Body of pancreas (tissue), 4 donors: ENCODE data around the gene COBLL1. TPM values are rescaled to one million over a fixed set of nuclear protein-coding genes. Genes with fewer than 3 reads are reported as not detected.

Source experiments
- ATAC-seq: fragments of 150-250 bp; one replicate; pipeline ENCODE4 v1.9.1; 2016
- DNase-seq, 4 donors: peaks; one replicate each; pipeline ENCODE4 v3.0.0-alpha.2; 2019
- H3K27ac ChIP-seq, 4 donors: fragments of 200-600 bp; sonication (generic); 1 replicate in 3 of 4; 2 replicates in 1 of 4; pipeline versions ENCODE4 v1.5.1 to v1.6.1; 2016 to 2019; ENCODE audit warnings: mild to moderate bottlenecking in 1 of 4, mixed read lengths in 1 of 4, moderate library complexity in 1 of 4
- H3K27me3 ChIP-seq, 2 donors: fragments of 200-600 bp; sonication (generic); one replicate each; pipeline ENCODE4 v1.6.0; 2016; ENCODE audit warnings: mild to moderate bottlenecking in 1 of 2
- H3K36me3 ChIP-seq, 2 donors: fragments of 200-600 bp; sonication (generic); replicated peaks in 1 of 2; 2 replicates each; pipeline ENCODE4 v1.5.1; 2016; ENCODE audit warnings: low read depth in 2 of 2; ENCODE audit not compliant: insufficient read depth in 1 of 2
- H3K4me1 ChIP-seq: fragments of 200-600 bp; sonication (generic); one replicate; pipeline ENCODE4 v1.6.0; 2016
- H3K4me3 ChIP-seq, 2 donors: fragments of 200-600 bp; sonication (generic); 1 replicate in 1 of 2; 2 replicates in 1 of 2; pipeline ENCODE4 v1.5.1; 2016 to 2019
- H3K9me3 ChIP-seq, 3 donors: fragments of 200-600 bp; sonication (generic); 1 replicate in 2 of 3; 2 replicates in 1 of 3; pipeline ENCODE4 v1.5.1; 2016
- POLR2A ChIP-seq, 3 donors: fragments of 450-650 bp; IDR thresholded peaks; one replicate each; pipeline ENCODE4 v1.6.1; 2016; ENCODE audit warnings: antibody characterized with exemption in 3 of 3, mild to moderate bottlenecking in 2 of 3
- WGBS, 2 donors: methylation state at CpG; one replicate each; pipeline ENCODE4 v1.1.5; 2017; 5-methylcytosine and 5-hydroxymethylcytosine counted together
- intact Hi-C: fragments of 100-400 bp; cut with DNase I; formaldehyde crosslinking; loops from one replicate; pipeline ENCODE4 v1.15.1; 2023
- total RNA-seq, 2 donors: library from RNA; depleted of rRNA; stranded (reverse); fragments of >200 nt; gene quantifications; one replicate each; pipeline ENCODE4 v1.1.0, GENCODE V29; 2016
- TF ChIP-seq, protein P1 (sequence below), 7 experiments: fragments of 450-650 bp in 4 of 7; fragments of 200-600 bp in 3 of 7; sonication (generic) in 3 of 7; IDR thresholded peaks; one replicate each; pipeline ENCODE4 v1.5.1; 2016 to 2019; ENCODE audit warnings: antibody characterized with exemption in 7 of 7

The COBLL1 gene
- total RNA-seq, 2 donors from 2014 or later, result 104 to 140 TPM

DNA sequence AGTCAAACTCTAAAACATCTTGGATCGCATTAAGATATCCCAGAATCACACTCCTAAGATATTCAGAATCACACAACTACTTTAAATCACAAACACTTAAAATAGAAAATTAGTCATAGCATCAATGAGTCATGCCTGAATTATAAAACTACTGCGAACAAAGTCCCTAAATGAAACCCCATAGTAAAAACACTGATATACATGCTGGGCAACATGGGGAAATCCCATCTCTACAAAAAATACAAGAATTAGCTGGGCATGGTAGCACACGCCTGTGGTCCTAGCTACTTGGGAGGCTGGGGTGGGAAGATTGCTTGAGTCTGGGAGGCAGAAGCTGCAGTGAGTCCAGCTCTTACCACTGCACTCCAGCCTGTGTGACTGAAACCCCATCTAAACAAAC is 101.7 kb downstream of the COBLL1 start:
- no peak for DNase-seq
- TF ChIP-seq POLR2A (IDR thresholded peaks at IDR 0.05), result no peak
- TF ChIP-seq, protein P1, sequence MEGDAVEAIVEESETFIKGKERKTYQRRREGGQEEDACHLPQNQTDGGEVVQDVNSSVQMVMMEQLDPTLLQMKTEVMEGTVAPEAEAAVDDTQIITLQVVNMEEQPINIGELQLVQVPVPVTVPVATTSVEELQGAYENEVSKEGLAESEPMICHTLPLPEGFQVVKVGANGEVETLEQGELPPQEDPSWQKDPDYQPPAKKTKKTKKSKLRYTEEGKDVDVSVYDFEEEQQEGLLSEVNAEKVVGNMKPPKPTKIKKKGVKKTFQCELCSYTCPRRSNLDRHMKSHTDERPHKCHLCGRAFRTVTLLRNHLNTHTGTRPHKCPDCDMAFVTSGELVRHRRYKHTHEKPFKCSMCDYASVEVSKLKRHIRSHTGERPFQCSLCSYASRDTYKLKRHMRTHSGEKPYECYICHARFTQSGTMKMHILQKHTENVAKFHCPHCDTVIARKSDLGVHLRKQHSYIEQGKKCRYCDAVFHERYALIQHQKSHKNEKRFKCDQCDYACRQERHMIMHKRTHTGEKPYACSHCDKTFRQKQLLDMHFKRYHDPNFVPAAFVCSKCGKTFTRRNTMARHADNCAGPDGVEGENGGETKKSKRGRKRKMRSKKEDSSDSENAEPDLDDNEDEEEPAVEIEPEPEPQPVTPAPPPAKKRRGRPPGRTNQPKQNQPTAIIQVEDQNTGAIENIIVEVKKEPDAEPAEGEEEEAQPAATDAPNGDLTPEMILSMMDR (IDR thresholded peaks at IDR 0.05), result no peak
- peak; percentile 68 for ATAC-seq
- H3K36me3 ChIP-seq, result no peaks in the 10 kb centered on the region
- WGBS, 2 donors, result 39 to 55% methylated on average over 3 of the region's 3 CpGs
- H3K9me3 ChIP-seq, result no peaks in the 10 kb centered on the region
- H3K27ac ChIP-seq, result peak overlapping the region; percentile 36 to 63 (median 56)
- H3K4me1 ChIP-seq, result peaks cover 55% of the 10 kb centered on the region
- H3K27me3 ChIP-seq, result no peaks in the 10 kb centered on the region
- intact Hi-C loops, result loop anchor here (10.0 kb wide), 1 partner anchor 185 kb away; no protein-coding TSS in a partner anchor
- H3K4me3 ChIP-seq, result no peak overlapping the region

DNA sequence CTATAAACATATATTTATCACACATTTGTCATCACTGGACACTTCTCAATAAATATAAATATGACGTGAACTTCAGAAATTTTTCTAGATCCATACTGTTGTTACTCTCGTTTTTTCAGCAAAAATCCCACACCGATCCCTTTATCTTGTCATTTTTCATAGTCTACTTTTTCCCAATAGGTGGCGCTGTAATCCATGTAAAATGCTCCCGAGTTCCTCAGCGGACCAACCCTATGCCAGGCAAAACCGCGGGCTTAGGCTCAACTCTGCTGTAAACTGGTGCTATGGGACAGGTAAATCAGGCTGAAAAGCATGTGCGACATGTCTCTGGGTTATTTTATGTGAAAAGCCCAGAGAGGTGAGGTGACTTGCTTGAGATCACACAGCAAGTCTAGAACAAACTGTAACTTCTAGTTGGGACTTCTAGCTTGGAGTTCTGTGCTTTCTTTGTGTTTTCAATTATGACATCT is 104.0 kb downstream of the COBLL1 start:
- no peaks in the 10 kb centered on the region for H3K27me3 ChIP-seq
- intact Hi-C loops, result loop anchor here (10.0 kb wide), 1 partner anchor 187 kb away; no protein-coding TSS in a partner anchor
- no peaks in the 10 kb centered on the region for H3K9me3 ChIP-seq
- no peaks in the 10 kb centered on the region for H3K36me3 ChIP-seq
- ATAC-seq (peak; percentile 82), DNase-seq (peak; percentile 69 to 78 (median 76))
- no peak for TF ChIP-seq POLR2A (IDR thresholded peaks at IDR 0.05)
- TF ChIP-seq, protein P1 (IDR thresholded peaks at IDR 0.05), result peak; percentile 56 to 91 (median 84)
- H3K4me3 ChIP-seq, result no peak overlapping the region
- 1% methylated on average over 9 of the region's 9 CpGs for WGBS, 2 donors
- H3K27ac ChIP-seq, result peak overlapping the region in 3 of 4 donors; percentile 20 to 56 (median 20)
- peaks cover 62% of the 10 kb centered on the region for H3K4me1 ChIP-seq

DNA sequence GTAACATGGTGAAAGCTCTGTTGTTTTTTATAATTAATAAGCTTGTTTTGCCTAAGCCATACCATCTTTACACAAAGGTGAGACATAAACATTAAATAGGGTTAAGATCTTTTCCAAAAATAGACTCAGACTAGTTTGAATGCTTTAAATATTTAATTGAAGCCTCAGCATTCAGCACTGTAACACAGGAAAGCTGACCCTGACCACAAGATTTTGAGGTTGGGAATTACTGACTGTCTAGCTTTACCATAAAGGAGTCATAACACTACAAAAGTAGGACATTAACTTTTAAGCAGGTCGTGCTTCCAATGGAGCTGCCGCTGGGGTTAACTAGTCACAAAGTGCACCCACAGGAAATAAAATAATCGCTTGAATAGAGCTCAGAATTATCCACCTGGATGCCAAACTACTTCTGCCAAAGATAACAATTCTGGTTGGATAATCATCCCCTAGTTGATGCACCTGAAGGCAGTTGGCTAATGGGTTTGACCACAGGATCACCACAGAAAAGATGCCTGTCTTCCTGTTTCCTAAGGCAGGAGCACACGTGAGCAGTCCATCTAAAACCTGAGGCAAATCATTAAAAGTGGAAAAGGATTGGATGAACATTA is 106.2 kb downstream of the COBLL1 start:
- Histone ChIP-seq H3K4me3 (no peak overlapping the region), H3K27ac (peak overlapping the region in 1 of 4 donors; percentile 1), H3K27me3 (no peaks in the 10 kb centered on the region), H3K4me1 (peaks cover 53% of the 10 kb centered on the region), H3K36me3 (no peaks in the 10 kb centered on the region), H3K9me3 (no peaks in the 10 kb centered on the region)
- 33 to 37% methylated on average over 4 of the region's 4 CpGs for WGBS, 2 donors
- DNase-seq (no peak), ATAC-seq (no peak)
- TF ChIP-seq POLR2A (IDR thresholded peaks at IDR 0.05), result no peak
- TF ChIP-seq, protein P1 (IDR thresholded peaks at IDR 0.05), result no peak
- intact Hi-C loops, result loop anchor here (10.0 kb wide), 1 partner anchor 189 kb away; no protein-coding TSS in a partner anchor

DNA sequence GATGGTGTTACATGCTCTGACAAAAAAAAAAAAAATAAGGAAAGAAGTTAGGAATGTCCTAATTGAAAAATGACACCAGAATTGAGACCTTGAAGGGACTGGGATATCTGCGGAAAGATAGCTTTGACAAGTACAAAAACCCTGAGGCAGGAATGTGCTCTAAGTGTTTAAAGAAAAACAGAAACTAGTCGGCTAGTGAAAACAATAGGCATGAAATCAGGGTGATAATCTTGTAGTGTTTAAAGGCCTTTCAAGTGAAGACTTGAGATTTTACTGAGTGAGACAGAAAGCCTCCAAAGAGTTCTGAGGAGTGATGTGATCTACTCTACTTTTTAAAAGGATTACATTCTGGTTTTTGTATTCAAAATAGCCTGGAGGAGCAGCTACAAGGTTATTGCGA is 107.4 kb downstream of the COBLL1 start:
- WGBS, 2 donors, result 31 to 36% methylated on average over 3 of the region's 3 CpGs
- Histone ChIP-seq H3K4me1 (peaks cover 43% of the 10 kb centered on the region), H3K27ac (peak overlapping the region in 3 of 4 donors; percentile 27 to 59 (median 45)), H3K36me3 (no peaks in the 10 kb centered on the region), H3K27me3 (no peaks in the 10 kb centered on the region), H3K4me3 (no peak overlapping the region), H3K9me3 (no peaks in the 10 kb centered on the region)
- TF ChIP-seq POLR2A (IDR thresholded peaks at IDR 0.05), result no peak
- TF ChIP-seq, protein P1 (IDR thresholded peaks at IDR 0.05), result no peak
- no peak for DNase-seq
- intact Hi-C loops, result loop anchor here (10.0 kb wide), 1 partner anchor 191 kb away; no protein-coding TSS in a partner anchor
- no peak for ATAC-seq
